GM18508 (cell line): ENCODE data around the gene R3HDM4.

Source experiments
- ATAC-seq: cut with Tn5 transposase; IDR thresholded peaks from one replicate; pipeline ENCODE4 v1.9.1; 2021; ENCODE audit warnings: moderate number of reproducible peaks; ENCODE audit not compliant: insufficient read depth, unreplicated experiment

R3HDM4 gene

GRCh38 chr19:917323-918151 is 4.5 kb upstream of the R3HDM4 start, which contains the start of gene KISS1R:
KISS1R (plus strand) TSS chr19:917333; CDS start chr19:917503, 170 bp downstream.
- ATAC-seq: no peak

GRCh38 chr19:916645-917322 is 3.8 kb upstream of the R3HDM4 start:
- no peak for ATAC-seq

GRCh38 chr19:912181-913079 is 589 bp downstream of the R3HDM4 start:
- ATAC-seq: no peak

GRCh38 chr19:911197-912033 is 1.6 kb downstream of the R3HDM4 start:
- ATAC-seq: no peak

- ATAC-seq: no peak
Measured at GRCh38 chr19:907183-907853, 5.7 kb downstream of the R3HDM4 start.

GRCh38 chr19:906480-906879 is 6.5 kb downstream of the R3HDM4 start:
- ATAC-seq: no peak

- no peak for ATAC-seq
Measured at GRCh38 chr19:904545-904944, 8.5 kb downstream of the R3HDM4 start.

GRCh38 chr19:903266-903797 is 9.7 kb downstream of the R3HDM4 start:
- ATAC-seq: no peak

- no peak for ATAC-seq
Measured at GRCh38 chr19:902446-903226, 10.4 kb downstream of the R3HDM4 start.

GRCh38 chr19:902093-902370 is 11.0 kb downstream of the R3HDM4 start:
- no peak for ATAC-seq

- no peak for ATAC-seq
Measured at GRCh38 chr19:901216-902092, 11.6 kb downstream of the R3HDM4 start.

GRCh38 chr19:900302-901111 is 12.5 kb downstream of the R3HDM4 start:
- ATAC-seq: no peak

- ATAC-seq: no peak
Measured at GRCh38 chr19:900043-900301, 13.0 kb downstream of the R3HDM4 start.

GRCh38 chr19:899336-900042 is 13.5 kb downstream of the R3HDM4 start:
- ATAC-seq: no peak

GRCh38 chr19:898663-899062 is 14.4 kb downstream of the R3HDM4 start:
- ATAC-seq: no peak

- no peak for ATAC-seq
Measured at GRCh38 chr19:897442-898039, 15.5 kb downstream of the R3HDM4 start.
